ENCODE results near the gene PHF21B. TPM values are rescaled to one million over a fixed set of nuclear protein-coding genes. Genes with fewer than 3 reads are reported as not detected.

PHF21B gene
- total and polyA plus RNA-seq, 2 of the 8 experiments (the other 6 are each of a cell fraction or from before 2014, with no cell fraction given): 19.3 to 68.1 TPM

DNA sequence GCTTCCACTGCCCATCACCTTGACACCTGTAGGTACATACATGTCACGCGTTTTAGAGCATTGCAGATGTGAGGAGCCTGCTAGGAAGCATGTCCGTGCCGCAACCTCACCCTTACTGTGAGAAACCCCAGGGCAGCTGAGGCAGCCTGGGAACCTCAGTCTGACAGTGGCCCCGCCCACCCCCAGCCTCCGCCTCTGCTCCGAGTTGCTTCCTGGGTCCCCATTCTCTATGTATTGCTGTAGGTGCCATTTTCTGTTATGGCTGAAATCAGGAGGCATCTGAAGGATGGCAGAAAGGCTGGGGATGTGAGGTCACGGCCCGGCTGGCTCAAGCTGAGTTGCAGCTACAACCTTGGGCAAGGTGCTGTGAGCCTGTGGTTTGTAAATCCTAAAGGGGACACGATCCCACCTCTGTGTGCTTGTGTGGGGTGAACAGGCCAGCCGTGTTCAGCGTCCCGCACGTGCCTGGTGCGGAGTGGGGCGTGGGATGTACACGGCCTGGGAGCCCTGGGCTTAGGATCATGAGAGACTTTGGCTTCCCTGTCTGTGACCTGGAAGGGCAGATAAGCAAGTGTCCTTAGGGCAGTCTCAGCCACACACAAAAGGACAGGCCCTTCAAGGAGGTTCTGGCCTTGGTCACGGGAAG, 102.7 kb downstream of the PHF21B start (continued):
- TF ChIP-seq HDAC2 (IDR thresholded peaks at IDR 0.05; ENCODE audit: borderline replicate concordance in 1 of 2, low read depth in 2 of 2, low read length in 2 of 2): no peak
- no peak for TF ChIP-seq SIRT6 (IDR thresholded peaks at IDR 0.05; ENCODE audit: low read length)
- no peak for TF ChIP-seq CHD1 (IDR thresholded peaks at IDR 0.05; ENCODE audit: low read depth, low read length)
- no peak for TF ChIP-seq SRF (IDR thresholded peaks at IDR 0.05; ENCODE audit: low read depth, low read length)

Data from H1 (cell line).